GM18498 (cell line): ENCODE results near the gene RAB20.
"Not testable (repeated sequence)": the region's sequence is repeated elsewhere in the genome, so short reads cannot be mapped to it uniquely, and the experiment has no call there.

Source experiments
- ATAC-seq: cut with Tn5 transposase; IDR thresholded peaks from one replicate; pipeline ENCODE4 v1.9.1; 2021; ENCODE audit warnings: mild to moderate bottlenecking, moderate library complexity; ENCODE audit not compliant: unreplicated experiment

The RAB20 gene

DNA sequence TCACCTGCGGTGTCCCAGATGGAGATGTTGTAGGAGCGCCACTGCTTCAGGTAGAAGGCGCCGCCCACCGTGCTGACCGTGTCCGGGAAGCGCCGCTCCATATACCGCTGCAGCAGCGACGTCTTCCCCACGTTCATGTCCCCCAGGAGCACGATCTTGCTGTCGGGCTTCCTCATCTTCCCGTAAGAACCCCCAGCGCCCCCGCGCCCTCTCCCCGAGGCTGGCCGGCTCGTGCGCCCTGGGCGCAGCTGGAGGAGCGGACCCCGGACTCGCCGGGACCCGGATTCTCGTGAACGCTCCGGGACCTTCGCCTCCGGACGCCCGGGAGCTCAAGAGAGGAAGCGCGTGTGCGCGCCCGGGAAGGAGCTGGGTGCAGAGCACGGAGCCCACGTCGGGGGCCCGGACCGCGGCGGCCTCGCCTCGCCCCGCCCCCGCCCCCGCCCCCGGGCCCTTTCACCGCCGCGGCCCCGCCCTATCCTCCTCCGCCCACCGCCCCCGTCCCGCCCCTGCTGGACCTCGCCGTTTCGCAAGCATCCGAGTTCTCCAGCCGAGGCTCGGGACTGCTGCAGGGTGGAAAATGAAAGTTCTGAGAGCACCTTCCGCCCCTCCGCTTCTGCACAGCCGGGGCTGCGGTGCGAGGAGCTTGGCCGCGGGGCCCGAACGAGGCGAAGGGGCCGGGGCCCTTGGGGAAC lies at the start of gene RAB20:
TSS of gene RAB20 (minus strand) at position 379 of the 692 bp plus-strand sequence. CDS start at position 176, 203 bp downstream.
- peak; percentile 79 for ATAC-seq

- ATAC-seq, result peak; percentile 34
Observed at GRCh38 chr13:110610955-110611595, 49.6 kb upstream of the RAB20 start.

- ATAC-seq, result no peak
Observed at GRCh38 chr13:110607675-110608224, 46.2 kb upstream of the RAB20 start.

DNA sequence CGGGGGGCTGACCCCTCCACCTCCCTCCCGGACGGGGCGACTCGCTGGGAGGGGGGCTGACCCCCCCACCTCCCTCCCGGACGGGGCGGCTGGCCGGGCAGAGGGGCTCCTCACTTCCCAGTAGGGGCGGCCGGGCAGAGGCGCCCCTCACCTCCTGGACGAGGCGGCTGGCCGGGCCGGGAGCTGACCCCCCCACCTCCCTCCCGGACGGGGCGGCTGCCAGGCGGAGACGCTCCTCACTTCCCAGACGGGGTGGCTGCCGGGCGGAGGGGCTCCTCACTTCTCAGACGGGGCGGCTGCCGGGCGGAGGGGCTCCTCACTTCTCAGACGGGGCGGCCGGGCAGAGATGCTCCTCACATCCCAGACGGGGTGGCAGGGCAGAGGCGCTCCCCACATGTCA lies 44.8 kb upstream of the RAB20 start:
- ATAC-seq, result not testable (repeated sequence)

GRCh38 chr13:110605132-110605531 lies 43.6 kb upstream of the RAB20 start:
- no peak for ATAC-seq

DNA sequence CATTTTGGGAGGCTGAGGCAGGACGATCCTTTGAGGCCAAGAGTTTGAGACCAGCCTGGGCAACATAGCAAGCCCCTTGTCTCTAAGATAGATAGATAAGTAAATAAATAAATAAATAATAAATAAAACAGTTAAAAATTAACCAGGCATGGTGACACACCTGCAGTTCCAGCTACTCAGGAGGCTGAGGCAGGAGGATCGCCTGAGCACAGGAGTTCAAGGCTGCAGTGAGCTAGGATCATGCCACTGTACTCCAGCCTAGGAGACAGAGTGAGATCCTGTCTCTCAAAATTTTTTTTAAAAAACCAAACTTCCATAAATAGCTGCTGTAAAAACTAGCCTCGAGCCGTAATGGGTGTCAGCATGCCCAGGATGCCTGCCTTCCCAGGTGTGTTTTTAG lies 39.5 kb upstream of the RAB20 start:
- ATAC-seq, result no peak

GRCh38 chr13:110600261-110600819 lies 38.8 kb upstream of the RAB20 start:
- no peak for ATAC-seq

GRCh38 chr13:110597041-110597689 lies 35.6 kb upstream of the RAB20 start:
- ATAC-seq, result no peak

DNA sequence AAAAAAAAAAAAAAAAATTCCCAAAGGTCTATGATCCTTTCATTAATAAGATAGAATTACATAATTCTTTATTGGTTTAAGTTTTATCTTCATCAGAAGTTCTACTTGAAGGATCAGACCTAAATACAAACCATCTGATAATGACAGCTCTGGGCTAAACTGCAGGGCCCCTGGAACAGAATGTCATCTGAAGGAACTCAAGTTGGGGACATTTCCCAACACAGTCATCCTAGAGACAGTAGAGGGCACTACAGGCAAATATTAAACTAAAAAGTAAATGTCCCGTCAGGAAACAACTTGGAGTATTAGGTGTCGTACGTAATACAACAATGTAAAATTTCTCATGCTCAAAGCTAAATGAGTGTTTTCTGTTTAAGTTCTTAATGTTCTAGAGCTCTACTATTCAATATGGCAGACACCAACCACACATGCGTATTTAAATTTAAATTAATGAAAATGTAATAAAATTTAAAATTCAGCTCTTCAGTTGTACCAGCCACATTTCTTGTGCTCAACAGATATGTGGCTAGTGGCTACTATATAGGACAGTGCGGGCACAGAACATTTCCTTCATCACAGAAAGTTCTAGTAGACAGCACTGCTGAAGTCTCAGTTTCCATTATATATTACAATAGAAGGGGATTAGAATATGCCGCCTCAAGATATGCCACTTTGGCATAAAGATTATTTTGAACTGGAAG lies 32.1 kb upstream of the RAB20 start:
- ATAC-seq, result peak; percentile 75

DNA sequence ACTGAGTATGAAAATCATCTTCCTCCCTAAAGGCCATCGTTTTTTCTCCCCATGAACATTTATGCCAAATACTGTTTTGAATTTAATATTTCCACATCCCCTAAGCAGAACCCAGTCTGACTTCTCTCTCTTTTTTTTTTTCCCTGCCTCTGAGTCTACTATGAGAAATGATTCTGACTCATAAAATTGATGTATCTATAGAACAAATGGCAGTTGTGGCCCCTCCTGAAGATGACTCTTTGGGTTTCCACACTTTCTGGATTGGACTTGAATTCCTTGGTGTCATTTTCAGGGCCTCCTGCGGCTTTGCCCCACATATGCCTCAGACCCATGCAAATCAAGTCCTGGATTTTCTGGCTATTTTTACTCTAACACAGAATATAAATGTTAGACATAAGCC lies 31.1 kb upstream of the RAB20 start:
- no peak for ATAC-seq

DNA sequence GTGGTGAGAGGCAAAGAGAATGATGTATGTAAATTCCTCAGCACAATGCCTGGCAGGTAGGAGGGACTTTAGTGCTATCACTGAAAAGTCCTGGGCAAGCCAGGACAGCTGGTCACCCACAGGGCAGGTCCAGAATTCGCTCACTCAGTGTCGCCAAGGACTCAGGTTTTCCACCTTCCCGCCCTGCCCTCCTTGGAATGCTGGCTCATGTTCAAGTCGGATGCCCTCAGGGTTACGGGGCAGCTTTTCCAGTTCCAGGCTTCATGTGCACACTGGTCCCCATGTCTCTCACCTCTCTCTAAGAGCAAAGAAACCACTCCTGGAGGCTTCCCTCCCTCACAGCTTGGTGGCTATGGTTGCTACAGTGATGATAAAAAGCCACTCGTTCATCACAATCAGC lies 29.1 kb upstream of the RAB20 start:
- no peak for ATAC-seq

DNA sequence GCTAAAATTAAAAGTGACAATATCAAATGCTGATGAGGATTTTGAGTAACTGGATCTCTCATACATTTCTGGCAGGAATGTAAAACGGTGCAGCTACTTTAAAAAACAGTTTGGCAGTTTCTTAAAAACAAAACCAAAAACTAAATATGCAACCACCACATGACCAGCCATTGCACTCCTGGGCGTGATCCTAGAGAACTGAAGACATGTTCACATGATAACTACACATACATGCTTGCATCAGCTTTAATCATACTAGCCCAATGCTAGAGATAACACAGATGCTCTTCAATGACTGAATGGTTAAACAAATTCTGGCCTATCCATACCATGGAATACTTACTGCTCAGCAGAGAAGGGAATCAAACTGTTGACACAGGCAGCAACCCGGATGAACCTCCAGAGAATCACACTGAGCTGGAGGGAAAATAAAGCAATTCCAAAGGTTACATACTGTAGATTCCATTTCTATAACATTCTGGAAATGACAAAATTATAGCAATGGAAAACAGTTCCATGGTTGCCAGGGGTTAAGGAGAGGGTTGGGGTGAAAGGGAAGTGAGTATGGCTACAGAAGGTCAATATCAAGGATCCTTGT lies 28.4 kb upstream of the RAB20 start:
- no peak for ATAC-seq

GRCh38 chr13:110583178-110583865 lies 21.8 kb upstream of the RAB20 start:
- ATAC-seq, result no peak

- no peak for ATAC-seq
Observed at GRCh38 chr13:110582421-110582954, 21.0 kb upstream of the RAB20 start.

GRCh38 chr13:110581506-110582185 lies 20.1 kb upstream of the RAB20 start:
- ATAC-seq, result no peak

DNA sequence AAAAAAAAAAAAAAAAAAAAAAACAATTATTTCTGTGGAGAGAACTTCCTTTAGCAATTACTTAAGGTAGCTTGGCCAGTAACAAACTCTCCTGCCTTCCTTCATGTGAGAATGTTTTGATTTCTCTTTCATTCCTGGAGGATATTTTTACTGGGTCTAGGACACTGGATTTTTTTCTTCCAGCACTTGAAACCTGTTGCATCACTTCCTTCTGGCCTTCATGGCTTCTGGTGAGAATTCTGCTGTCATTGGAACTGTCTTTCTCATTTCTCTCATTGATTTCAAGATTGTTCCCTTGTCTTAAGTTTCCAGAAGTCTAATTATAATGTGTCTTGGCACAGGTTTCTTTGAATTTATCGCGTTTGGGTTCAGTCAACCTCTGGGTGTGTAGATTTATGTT lies 19.3 kb upstream of the RAB20 start:
- ATAC-seq, result no peak

DNA sequence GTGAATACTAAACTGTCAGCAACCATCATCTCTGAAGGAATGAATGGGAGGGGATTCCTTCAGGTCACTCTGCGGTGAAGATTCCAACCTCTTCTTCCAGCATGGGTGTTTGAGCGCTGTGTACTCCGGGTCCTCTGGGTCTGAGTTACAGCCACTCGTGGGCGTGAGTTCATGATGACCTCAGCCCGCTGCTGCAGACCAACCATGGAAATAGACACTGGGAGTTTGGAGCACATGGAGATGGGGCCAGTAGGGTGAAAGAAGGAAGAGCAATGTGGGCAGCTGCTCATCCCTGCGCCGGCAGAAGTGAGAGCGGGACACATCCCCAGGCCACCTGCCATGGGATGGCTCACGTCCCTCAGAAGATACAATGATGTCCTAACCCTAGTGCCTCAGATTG lies 16.8 kb upstream of the RAB20 start:
- ATAC-seq, result no peak

DNA sequence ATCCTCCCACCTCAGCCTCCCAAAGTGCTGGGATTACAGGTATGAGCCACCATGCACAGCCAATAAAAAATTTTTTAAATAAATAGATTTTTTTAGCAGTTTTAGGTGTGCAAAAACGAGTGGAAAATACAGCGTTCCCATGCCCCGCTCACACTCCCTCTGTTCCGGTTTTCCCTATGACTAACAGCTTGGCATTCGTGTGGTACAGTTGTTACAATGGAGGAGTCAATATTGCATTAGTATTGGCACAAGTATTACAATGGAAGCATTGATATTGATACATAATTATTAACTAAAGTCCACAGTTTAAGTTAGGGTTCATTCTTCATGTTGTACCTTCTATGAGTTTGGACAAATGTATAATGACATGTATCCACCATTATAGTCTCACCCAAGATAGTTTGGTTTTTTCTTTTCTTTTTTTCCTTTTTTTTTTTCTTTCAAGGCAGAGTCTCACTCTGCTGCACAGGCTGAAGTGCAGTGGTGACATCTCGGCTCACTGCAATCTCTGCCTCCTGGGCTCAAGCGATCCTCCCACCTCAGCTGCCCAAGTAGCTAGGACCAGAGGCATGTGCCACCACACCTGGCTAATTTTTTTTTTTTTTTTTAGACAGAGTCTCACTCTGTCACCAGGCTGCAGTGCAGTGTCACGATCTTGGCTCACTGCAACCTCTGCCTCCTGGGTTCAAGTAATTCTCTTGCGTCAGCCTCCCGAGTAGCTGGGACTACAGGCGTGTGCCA lies 15.4 kb upstream of the RAB20 start:
- ATAC-seq, result no peak

DNA sequence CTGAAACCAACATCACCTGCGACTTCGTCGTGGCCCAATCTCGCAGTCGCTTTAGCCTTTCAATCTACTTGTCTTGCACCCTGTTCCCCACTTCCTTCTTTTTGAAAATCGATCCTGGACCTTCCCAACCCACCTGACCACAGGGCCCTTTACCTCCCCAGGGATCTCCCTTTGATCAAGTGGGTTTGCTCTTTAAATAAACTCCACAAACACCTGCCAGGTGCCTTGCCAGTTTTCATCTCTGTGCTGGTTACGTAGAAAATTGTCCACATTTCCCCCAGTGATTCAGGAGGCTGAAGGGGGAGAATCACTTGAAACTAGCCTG lies 14.5 kb upstream of the RAB20 start:
- ATAC-seq, result no peak
